HG03025 (cell line): ENCODE measurements around the gene APOL3.
"Not testable (repeated sequence)": the region's sequence is repeated elsewhere in the genome, so short reads cannot be mapped to it uniquely, and the experiment has no call there.

Experiments used
- ATAC-seq: cut with Tn5 transposase; IDR thresholded peaks from one replicate; pipeline ENCODE4 v1.9.1; 2021; ENCODE audit warnings: mild to moderate bottlenecking, moderate library complexity; ENCODE audit not compliant: unreplicated experiment, low FRiP score

Gene APOL3, protein sequence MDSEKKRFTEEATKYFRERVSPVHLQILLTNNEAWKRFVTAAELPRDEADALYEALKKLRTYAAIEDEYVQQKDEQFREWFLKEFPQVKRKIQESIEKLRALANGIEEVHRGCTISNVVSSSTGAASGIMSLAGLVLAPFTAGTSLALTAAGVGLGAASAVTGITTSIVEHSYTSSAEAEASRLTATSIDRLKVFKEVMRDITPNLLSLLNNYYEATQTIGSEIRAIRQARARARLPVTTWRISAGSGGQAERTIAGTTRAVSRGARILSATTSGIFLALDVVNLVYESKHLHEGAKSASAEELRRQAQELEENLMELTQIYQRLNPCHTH

DNA sequence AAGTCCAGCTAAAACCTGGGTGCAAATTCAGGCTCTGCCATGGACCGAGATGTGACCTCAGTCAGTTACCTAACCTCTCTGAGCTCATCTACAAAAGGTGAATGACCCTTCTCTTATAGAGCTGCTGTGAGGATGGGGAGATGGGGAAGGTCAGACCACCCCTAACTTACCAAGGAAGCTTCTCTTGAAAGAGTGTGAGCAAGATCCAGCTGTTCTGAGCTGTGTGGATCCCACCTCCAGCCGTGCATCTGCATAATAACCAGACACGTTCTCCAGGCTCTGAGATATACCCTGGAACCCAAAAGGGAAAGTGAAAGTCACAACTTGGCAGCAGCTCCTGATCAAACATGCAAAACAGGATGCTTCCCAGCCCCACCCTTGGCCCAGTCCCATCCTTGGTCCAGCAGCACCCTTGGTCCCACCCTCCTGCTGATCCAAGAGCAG is at the start of gene APOL3:
Gene APOL3, minus strand, starts transcription at position 257 of the 444 bp plus-strand sequence. CDS start 11,700 bp downstream, outside the sequence.
- no peak for ATAC-seq

DNA sequence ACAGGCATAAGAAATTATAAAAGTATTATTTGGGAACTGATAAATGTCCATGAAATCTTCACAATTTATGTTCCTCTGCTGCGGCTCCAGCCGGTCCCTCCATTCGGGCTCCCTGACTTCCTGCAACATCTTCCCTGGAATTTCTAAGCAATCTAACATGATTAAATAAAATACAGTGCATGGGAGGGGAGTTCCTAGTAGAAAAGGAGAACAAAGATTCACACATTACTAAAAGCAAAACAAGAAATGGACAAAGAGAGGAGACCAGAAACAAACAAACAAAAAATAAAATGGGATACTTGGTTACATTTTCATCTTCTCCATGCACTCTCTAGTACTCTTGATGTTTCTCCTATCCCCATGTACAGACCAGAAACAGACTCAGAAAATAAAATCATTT is 49.7 kb upstream of the APOL3 start:
- no peak for ATAC-seq

DNA sequence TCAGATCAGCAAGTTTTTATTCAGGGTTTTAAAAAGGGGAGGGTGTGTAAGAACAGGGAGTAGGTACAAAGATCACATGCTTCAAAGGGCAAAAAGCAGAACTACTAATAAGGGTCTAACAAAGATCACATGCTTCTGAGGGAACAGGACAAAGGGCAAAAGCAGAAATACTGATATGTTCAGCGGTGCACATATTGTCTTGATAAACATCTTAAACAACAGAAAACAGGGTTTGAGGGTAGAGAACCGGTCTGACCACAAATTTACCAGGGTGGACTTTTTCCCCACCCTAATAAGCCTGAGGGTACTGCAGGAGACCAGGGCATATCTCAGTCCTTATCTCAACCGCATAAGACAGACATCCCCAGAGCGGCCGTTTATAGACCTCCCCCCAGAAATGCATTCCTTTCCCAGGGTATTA is 48.9 kb upstream of the APOL3 start:
- not testable (repeated sequence) for ATAC-seq

DNA sequence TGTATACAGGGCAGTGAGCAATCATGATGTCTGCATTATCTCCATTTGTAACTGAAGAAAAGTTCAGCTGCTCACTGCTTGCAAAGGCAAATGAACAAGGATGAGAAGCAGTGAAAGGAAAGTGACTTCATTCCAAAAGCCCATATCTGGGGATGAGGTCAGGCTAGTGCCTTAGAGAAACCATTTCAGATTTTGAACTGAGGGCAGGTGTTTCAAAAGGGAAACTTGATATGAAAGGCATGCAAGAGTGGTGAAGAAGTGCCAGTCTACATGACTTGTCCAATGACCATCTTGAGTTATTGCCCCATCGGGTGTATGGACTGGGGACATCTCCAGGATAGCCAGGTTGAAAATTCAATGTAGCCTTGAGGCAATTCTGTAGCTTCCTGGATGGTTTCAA is 48.4 kb upstream of the APOL3 start:
- ATAC-seq, result no peak

DNA sequence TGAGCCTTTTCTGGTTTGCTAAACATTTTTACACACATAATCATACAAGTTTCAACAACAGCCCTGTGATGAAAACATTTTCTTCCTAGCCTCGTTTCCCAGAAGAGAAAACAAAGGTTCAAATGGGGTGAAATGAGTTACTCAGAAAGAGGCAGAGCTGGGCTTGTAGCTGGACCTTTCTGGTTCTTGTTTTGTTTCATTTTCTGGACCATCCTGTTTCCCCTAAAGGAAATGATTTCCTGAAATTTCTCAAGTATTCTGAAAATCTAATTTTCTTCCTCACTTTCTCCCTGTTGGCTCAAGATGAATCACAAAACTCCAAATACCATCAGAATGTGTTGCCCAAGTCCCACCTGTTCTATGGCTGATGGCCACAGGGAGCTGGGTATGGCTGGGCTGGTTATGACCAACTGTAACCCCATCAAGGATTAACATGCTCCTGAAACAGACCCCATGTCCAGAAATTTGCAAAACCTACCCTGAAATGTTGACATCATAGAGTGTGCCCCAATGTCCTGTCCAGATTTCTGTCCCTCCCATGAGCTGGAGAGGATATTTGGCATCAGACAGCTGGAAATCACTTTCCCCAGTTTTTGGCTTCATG is 47.7 kb upstream of the APOL3 start:
- ATAC-seq, result no peak

DNA sequence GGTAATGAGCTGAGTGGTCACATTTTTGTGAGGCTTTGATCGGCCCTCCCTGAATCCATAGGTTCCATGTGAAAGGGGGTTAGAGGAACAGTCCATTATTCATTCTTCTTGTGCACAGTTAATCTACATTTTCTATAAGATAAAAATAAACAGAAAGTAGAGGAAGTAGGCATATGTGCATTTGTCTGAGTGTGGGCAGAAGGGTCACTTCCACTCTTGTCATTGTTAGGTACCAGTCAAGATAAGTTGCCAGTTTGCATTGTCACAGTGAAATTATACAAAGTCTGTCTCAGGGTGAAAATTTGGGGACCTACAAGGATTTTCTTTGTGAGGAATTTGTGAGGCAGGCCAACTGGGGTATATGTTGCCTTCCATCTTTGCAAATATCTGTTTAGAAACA is 45.7 kb upstream of the APOL3 start:
- ATAC-seq, result no peak

DNA sequence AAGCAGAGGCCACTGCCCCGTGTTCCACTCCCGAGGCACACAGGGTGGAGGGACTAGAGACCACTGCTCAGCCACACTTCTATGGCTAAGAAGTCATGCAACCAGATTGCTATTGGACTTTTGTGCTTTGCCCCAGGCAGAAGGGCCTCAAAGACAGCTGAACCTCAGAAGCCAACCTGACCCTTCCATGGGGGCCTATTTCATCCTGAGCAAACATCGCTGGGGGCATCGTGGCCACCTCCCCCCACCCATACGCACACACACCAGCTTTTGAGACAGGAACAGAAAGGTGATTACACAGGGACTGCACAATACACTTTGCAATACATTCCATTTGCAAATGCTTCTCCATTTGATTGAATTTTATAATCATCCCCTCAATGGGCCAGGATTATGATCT is 45.0 kb upstream of the APOL3 start:
- ATAC-seq, result not testable (repeated sequence)

DNA sequence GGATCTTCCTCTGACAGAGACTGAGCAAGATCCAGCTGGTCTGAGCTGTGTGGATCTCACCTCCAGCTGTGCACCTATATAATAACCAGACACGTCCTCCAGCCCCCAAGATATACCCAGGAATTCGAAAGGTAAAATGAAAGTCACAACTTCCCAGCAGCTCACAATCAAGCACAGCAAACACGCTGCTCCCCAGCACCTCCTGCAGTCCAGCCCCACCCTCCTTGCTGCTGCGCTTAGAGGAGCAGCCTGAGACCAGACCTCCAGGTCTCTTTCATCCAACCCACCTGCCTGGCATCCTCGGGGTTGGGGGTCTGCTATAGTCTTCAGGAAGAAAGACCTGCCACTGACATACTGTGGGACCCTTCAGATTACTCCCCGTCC is 44.1 kb upstream of the APOL3 start:
- ATAC-seq, result no peak

DNA sequence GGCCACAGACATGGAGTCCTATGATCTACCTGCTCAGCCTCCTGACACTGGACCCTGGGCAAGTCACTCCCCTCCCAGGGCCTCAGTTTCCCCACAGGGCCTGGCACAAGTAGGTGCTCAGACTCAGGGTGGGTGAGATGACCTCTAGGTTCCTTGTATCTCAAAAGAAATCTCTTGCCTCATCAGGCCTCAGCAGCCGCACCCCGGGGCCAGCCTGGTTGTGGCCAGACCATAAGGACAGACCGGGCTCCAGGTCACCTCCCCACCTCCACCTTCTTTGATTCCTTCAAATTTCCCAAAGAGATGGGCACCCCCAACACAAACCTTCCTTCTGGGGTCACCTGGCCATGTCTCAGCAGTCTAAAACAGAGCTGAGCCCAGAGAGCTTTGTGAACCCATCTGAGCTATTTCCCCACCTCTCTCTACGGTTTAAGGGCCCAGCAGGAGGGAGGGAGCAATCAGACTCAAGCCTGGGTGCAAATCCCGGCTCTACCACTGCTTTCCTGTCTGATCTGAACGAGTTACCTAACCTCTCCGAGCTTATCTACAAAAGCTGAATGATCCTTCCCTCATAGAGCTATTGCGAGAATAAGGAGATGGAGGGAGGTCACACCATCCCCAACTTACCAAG is 43.6 kb upstream of the APOL3 start:
- ATAC-seq, result no peak

DNA sequence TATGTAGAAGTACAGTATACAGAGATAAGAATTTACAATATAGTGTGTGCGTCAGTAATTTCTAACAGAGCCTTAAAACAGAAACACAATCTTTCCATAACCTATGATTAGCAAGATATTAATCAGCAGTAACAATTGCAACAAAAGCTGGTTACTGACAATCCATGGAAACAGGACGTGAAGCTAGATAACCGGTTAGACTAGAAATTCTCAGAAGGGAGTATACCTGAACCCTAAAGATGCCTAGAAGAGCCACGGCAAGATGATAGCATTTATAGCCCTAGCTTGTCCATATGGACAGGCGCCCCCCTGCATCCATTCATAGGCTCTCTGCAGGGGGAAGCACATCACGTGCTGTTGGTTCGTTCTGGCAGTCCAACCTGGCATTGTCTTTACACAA is 42.9 kb upstream of the APOL3 start:
- not testable (repeated sequence) for ATAC-seq

DNA sequence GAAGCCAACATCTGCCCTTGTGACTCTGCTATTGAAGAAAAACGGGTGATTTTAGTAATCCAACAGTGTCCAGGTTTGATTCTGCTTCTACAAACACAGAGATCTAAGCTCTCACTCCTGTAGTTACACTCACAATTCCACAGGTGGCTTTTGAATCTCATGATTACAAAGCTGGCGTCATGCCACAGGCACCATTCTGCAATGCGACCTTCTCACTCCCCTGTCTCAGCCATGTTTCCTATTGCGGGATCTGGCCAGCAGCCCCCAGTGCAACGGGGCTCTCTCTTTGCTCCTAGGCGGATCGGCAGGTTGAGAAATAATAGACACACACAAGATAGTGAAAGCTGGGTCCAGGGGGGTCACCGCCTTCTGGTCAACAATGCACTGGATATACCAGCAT is 42.4 kb upstream of the APOL3 start:
- not testable (repeated sequence) for ATAC-seq

DNA sequence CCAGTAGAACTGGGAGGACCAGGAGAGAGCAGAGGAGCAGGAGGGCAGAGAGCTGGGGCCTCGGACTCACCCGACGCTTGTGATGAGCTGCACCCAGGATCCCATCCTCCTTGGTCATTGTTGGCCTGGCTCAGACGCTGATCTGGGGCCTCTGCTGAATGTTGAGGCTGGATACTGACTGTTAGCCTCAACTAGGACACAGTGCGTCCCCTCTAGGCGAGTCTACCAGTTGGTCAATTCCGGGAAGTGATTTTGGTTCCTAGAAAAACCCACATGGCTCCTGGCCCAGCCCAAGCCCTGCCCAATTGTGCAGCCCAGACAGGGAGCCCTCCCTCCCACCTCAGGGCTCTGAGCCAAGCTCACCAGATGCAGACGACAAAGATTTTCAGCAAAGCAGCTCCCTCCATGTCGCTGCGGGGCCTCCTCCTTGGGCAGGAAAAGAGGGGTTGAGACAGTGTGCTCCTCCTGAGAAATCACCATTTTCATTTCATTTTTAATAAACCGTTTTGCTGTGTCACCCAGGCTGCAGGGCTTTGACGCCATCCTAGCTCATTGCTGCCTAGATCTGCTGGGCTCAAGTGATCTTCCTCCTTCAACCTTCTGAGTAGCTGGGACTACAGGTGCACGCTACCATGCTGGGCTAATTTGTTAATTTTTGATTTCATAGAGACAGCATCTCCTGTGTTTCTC is 41.2 kb upstream of the APOL3 start, which contains the start of gene APOL4:
Gene APOL4, minus strand, starts transcription at position 180 of the 690 bp plus-strand sequence. Its CDS starts 75 bp downstream, at position 105.
- ATAC-seq, result no peak

DNA sequence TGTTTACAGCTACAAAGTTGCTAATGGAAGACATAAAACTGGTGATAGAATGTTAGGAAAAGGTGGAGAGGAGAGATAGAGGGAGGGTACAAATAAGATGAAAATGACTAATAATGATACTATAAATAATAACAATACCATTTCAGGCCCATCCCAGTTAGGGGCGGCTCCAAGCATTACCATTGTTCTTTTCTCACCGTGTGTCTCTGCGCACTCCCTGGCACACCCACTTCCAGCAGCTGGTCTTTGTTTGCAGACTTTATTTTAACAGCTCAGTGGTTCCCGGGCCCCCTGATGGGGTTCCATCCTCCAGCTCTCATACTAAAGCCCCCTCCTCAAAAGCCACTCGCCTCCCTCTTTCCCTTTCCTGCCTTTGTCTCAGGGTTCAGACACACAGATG is 40.5 kb upstream of the APOL3 start:
- ATAC-seq, result not testable (repeated sequence)

DNA sequence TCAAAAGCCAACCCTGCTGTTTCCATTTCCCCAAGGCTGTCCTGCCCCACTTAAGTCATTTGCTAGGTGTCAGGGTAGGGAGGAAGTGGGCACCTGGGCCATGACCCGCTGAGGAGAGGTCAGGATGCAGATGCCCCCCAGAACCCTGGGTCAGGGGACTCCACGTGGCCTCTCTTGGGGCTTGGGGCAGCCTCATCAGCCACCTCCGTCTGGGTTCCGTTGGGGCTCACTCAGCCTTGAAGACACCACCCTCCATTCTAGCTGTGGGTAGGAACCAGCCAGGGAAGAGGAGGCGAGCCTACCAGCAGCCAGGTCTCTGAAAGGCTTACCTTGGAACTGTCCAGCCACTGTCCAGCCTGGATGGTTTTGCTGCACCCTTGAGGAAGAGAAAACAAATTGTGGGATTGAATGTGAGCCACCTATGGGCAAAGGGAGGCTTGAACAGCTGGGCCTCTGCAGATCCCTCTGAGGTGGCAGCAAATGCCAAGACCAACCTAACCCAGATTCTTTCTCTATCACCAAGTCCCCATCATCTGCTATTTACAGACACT is 38.5 kb upstream of the APOL3 start:
- ATAC-seq, result no peak

DNA sequence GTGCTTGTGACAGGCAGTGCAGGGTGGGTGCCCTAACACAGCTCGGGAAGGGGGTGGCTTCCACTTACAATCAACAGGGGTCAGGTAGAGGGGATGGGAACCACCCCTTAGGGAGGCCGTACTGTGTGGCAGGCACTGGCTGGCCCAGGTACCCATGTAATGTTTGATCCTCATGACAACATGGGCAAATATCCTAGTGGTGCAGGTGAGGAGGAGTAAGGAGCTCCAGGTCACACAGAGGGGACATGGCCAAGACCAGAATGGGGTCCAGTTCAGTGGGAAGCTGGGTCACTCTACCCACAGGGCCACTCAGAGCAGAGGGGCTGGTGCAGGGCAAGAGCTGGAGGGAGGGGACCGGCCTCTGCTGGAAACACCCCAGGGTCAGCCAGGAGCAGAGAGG is 38.0 kb upstream of the APOL3 start:
- ATAC-seq, result no peak

DNA sequence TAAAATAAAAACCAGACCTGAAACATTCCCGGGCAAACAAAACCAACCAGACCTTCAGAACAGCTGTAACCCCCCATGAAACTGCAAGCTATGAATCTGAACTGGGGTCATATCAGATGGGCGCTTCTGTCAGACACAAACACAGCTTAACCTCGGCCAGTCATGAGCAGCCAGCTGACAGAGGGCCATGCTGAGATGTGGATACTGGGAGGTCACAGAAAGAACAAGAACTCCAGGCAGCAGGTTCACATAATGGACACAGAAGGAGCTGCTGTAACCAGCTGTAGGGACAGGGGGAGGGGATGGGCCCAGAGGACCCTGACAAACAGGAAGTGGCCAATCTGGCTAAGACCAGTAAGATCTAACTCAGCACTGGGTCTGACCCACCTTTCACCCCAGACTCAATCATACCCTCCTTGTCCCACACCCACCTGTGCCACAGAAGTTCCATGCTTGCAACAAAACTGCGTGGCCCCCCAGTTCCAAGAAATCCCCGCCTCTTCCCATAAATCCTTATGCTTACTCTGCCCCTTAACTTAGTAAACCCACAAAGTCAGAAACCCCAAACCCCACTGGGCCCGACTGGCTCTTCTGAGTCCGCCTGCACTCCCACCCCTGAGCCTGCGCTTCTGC is 37.1 kb upstream of the APOL3 start:
- ATAC-seq, result no peak

DNA sequence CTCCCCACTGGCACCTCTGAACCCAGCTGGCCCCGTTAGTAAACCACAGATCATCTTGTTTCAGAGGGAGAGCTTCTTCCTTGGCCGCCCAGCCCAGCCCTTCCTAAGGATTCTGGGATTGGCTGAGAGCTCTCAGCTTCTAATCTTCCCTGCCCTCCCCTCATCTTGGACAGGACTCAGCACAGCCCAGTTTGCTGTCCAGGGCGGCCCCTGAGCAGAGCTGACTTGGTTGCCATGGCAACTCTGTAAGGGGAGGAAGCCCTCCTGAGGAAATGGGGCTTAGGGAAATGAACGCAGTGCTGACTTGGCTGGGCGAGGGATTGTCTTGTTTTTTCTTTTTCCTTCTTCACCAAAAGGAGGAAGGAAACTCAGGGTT is 36.5 kb upstream of the APOL3 start:
- ATAC-seq, result no peak

DNA sequence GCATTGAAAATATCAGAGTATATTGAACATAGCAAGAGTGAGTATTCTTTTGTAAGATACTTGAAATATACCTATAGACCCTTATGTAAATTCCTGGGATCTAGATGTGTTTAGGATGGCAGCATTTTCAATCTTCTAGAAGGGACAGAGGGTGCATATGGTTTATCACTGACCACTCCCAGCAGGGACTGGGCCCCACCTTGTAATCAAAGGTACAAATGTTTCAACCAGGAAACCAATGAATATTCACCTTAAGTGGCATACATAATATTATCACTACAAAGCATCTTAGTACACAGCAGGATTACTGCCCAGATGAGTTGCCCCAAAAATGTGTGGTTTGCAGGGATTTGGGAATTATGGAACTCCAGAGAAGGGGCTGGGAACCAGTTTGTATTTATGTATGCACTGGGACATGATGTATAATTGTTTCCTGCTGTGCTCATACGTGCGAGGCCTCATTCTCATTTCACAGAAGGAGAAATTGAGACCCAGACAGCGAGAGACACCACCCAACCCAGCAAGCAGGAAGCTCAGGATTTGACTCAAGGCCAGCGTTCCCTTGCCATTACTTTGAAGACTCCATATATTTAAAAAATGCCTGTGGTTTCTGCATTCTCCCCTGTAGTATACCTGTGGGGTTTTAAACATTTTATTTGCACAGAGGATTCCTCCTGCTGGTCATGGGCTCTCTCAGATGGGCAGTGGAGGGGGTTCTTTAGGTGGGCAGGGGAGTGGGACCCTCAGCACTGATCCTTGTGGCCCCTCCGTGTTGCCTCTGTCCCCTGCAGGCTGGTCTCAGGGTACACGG is 35.9 kb upstream of the APOL3 start:
- ATAC-seq, result no peak

DNA sequence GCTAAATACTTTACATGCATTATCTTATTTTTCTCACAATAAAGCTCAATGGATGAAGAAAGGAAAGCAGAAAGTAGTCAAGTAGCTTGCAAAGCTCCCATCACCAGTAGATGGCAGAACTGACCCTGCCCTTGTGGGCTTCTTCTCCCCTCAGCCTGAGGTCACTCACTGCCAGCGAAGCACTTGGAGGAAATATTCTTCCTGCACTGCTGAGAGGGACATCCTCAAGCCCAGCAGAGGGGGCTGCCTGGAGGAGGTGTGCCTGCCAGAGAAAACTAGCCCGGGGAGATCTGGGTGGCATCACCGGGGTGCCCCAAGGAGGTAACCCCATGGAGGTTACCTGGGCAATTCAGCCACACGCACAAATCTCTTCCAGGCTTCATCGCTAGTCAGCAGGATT is 34.4 kb upstream of the APOL3 start:
- no peak for ATAC-seq

DNA sequence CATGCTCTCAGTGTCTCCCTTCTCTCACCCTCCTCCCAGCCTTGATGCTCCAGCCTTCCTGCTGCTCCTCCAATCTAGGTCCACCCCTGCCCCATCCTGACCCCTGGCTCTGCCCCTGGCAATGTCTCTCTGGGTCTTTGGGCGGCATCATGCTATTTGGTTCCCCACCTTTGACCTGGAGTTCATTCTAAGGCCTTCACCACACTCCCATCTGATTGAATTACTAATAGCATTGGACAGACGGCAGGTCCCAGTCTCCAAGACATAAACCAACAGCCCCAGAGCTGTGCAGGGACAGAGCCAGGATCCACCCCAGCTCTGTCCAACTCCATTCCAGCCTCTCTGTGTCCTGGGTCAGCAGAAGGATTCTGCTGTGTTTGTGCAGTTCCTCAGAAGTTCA is 33.8 kb upstream of the APOL3 start:
- no peak for ATAC-seq
